Activated naive CD4-positive, alpha-beta T cell treated with anti-CD3 and anti-CD28 coated beads, Interleukin-2, amount 10 ng/mL, durations not matched to agents 7 days and 5 days (primary cell): ENCODE data around the gene TSPAN5.

Experiments used
- CTCF ChIA-PET: fragments of 350-600 bp; sonication (Branson Sonifier 250); formaldehyde crosslinking; loops from one replicate; lab custom pipeline; 2021; ENCODE audit warnings: antibody characterized with exemption; lab: Charles Lee
- DNase-seq: peaks from one replicate; pipeline ENCODE4 v3.0.0-alpha.2; 2020
- H3K27ac Mint-ChIP-seq: one replicate; pipeline ENCODE4 v1.8.0; 2021; ENCODE audit warnings: mild to moderate bottlenecking, moderate library complexity, mixed read lengths
- H3K27me3 Mint-ChIP-seq: one replicate; pipeline ENCODE4 v1.8.0; 2021; ENCODE audit warnings: mild to moderate bottlenecking, mixed read lengths
- H3K36me3 Mint-ChIP-seq: one replicate; pipeline ENCODE4 v1.8.0; 2021; ENCODE audit warnings: mixed read lengths
- H3K4me1 Mint-ChIP-seq: one replicate; pipeline ENCODE4 v1.8.0; 2021; ENCODE audit warnings: mixed read lengths
- H3K4me3 Mint-ChIP-seq: one replicate; pipeline ENCODE4 v1.8.0; 2021; ENCODE audit warnings: mild to moderate bottlenecking, moderate library complexity, mixed read lengths
- H3K9me3 Mint-ChIP-seq: one replicate; pipeline ENCODE4 v1.8.0; 2021; ENCODE audit warnings: mixed read lengths

The TSPAN5 gene

DNA sequence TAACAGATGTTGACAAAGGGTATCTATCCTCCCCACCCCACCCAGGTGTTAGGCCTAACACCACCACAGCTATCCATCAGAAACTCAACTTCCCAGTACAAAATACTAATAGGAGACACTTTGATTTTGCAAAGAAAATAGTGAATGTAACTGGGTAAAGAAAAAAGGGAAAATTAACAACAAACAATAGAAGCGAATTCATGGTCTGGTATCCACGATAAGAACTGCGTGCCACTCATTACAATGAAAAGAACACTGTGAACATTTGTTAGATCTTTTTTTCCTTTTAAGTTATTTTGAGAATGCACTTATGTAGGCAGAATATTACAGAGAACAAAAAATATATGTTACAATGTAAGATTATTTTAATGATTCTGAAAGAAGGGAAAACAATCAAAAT, 12.0 kb downstream of the TSPAN5 start:
- H3K27ac Mint-ChIP-seq: no peak overlapping the region

DNA sequence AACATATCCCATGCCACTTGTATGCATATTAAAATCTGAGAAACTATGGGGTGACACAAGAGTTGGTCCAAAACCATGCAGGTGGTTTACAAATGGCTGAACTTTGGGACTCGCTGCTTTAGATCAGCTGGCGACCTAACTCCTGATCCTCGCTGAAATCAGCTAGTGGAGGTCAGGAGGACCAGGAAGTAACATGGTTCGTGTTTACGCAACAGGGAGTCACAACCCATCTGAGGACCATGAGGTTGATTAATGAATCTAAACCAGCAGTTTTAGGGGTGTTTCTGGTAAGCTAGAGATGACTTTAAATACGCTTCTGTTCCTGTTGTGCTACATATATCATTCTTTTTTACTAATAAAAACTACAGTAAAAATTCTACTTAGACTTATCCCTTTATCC, 12.9 kb downstream of the TSPAN5 start:
- CTCF ChIA-PET: interaction anchor here (1.0 to 1.2 kb wide), 2 partner anchors 10 to 12 kb away, joined by 3 to 4 read pairs; partner anchors contain the start of gene TSPAN5
- Mint-ChIP-seq H3K9me3 (peaks cover 5% of the 10 kb centered on the region), H3K36me3 (peaks cover 10% of the 10 kb centered on the region), H3K27me3 (no peaks in the 10 kb centered on the region), H3K4me1 (peaks cover 20% of the 10 kb centered on the region), H3K4me3 (no peak overlapping the region), H3K27ac (no peak overlapping the region)
- no peak for DNase-seq

More for the DNA sequence above, 12.0 kb downstream of the TSPAN5 start:
- Mint-ChIP-seq H3K4me1 (peaks cover 20% of the 10 kb centered on the region), H3K27me3 (no peaks in the 10 kb centered on the region), H3K36me3 (peaks cover 16% of the 10 kb centered on the region), H3K4me3 (no peak overlapping the region), H3K9me3 (peaks cover 12% of the 10 kb centered on the region)
- DNase-seq: no peak
- CTCF ChIA-PET: interaction anchor here (1.2 kb wide), 1 partner anchor 11 kb away, joined by 3 read pairs; the partner anchor contains the start of gene TSPAN5

DNA sequence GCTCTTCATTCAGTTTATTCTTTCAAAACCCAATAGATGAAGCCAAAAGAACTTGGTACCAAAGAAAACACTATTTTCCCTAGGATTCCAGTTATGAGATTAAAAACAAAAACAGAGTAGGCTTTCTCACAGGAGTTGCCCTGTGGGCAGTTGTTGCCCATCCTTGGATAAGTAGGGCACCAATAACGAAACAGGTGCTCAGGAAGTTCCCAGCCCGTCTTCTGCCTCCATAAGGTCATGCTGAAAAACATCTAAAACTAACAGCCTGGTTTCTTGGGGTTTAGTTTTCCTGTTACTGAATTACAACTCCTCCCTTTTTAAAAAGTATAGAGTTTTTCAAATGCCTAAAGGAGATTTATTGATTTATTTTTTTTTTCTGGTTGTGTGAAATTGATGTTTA, 14.7 kb downstream of the TSPAN5 start:
- H3K27ac Mint-ChIP-seq: no peak overlapping the region
- no peak overlapping the region for H3K4me3 Mint-ChIP-seq
- no peaks in the 10 kb centered on the region for H3K27me3 Mint-ChIP-seq
- CTCF ChIA-PET: no interaction called here
- peaks cover 4% of the 10 kb centered on the region for H3K36me3 Mint-ChIP-seq
- peaks cover 35% of the 10 kb centered on the region for H3K4me1 Mint-ChIP-seq
- H3K9me3 Mint-ChIP-seq: no peaks in the 10 kb centered on the region
- DNase-seq: no peak

DNA sequence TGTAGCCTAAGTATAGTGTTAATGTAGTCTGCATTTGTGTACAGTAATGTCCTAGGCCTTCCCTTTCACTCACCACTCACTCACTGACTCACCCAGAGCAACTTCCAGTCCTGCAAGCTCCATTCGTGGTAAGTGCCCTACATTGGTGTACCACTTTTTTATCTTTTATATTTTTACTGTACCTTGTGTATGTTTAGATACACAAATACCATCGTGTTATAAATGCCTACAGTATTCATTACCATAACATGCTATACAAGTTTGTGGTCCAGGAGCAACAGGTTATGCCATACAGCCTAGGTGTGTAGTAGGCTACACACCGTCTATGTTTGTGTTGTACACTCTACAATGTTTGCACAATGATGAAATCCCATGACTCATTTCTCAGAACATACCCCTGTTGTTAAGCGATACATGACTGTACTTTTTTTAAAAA, 15.4 kb downstream of the TSPAN5 start:
- no peak for DNase-seq
- Mint-ChIP-seq H3K27me3 (no peaks in the 10 kb centered on the region), H3K27ac (no peak overlapping the region), H3K4me3 (no peak overlapping the region), H3K4me1 (peaks cover 40% of the 10 kb centered on the region), H3K9me3 (no peaks in the 10 kb centered on the region), H3K36me3 (peaks cover 4% of the 10 kb centered on the region)
- CTCF ChIA-PET: no interaction called here

DNA sequence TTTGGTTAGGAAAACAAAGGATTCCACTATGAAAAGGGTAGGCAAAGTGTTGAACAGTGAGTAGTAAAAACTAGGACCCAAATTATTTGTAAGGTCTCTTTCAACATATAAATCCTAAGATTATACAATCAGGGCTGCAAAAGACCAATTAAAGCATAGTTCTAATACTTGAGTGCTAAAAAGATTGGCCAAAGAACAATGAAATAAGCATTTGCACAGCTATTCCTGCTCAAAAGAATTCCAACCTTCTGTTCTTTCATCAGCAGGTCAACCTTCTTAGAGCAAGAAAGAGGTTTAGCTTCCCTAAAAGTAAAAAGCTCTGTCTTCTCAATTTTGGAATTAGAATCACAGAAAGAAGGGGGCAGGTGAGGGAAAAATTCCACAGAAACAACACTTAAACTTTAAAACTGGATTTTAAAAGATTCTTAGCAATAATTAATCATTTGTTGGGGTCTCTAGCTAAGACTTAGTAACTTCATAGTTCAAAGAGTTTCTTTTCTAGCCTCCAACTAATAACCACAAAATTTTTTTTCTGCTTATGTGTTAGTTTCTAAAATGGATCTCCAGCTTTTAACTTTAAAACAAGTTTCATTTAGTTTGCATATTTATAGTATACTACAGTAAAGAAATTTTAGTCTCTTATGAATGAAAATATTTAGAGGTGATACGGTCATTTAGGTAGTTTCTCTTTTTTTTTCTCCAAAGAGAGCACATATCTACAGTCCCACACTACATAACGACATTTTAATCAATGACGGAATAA, 16.3 kb downstream of the TSPAN5 start:
- H3K36me3 Mint-ChIP-seq: peaks cover 4% of the 10 kb centered on the region
- H3K27ac Mint-ChIP-seq: no peak overlapping the region
- no peak overlapping the region for H3K4me3 Mint-ChIP-seq
- no peaks in the 10 kb centered on the region for H3K27me3 Mint-ChIP-seq
- DNase-seq: no peak
- peaks cover 41% of the 10 kb centered on the region for H3K4me1 Mint-ChIP-seq
- H3K9me3 Mint-ChIP-seq: no peaks in the 10 kb centered on the region
- CTCF ChIA-PET: interaction anchor here (0.7 kb wide), 1 partner anchor 20 kb away, joined by 4 read pairs; no protein-coding TSS in a partner anchor

DNA sequence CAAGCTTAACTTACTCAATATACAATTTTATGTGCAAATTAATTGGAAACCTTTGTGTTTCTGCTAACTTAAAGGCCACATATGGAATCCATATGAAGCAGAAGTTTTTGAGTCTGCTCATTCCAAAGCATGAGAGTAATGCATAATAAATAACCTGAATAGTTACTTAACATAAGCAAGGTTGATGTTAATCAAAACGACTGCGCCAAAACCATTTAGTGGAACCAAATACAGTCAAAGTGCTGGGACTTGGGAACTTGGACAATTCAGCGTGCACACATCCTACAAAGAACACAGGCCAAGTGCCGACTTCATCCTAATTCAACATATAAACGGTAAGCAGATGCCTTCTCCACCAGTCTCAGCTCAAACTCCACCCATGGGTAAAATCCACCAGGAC, 17.0 kb downstream of the TSPAN5 start:
- DNase-seq: no peak
- Mint-ChIP-seq H3K36me3 (peaks cover 4% of the 10 kb centered on the region), H3K27me3 (no peaks in the 10 kb centered on the region), H3K9me3 (no peaks in the 10 kb centered on the region), H3K4me1 (peaks cover 41% of the 10 kb centered on the region), H3K27ac (no peak overlapping the region), H3K4me3 (no peak overlapping the region)
- CTCF ChIA-PET: interaction anchor here (1.2 to 2.4 kb wide), 2 partner anchors 14 to 174 kb away, joined by 3 to 8 read pairs; no protein-coding TSS in a partner anchor

DNA sequence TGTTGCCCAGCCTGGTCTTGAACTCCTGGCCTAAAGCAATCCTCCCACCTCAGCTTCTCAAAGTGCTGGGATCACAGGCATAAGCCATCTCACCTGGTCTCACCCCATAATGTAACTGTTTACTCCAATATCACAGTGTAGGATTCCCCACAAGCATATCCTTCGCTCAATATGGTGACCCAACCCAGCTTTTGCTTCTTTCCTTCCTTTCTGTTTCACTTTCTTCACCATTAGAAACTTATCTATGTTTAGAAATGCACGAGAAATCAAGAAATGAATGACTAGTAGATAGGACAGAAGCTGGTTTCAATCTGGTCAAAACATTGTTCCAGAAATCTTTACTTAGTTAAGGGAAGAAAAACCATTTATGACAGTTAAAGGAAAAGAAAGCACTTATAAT, 18.9 kb downstream of the TSPAN5 start:
- Mint-ChIP-seq H3K9me3 (no peaks in the 10 kb centered on the region), H3K27me3 (no peaks in the 10 kb centered on the region), H3K36me3 (peaks cover 4% of the 10 kb centered on the region), H3K4me3 (peak overlapping the region; percentile 63), H3K27ac (peak overlapping the region; percentile 86), H3K4me1 (peaks cover 35% of the 10 kb centered on the region)
- CTCF ChIA-PET: interaction anchor here (0.8 to 2.4 kb wide), 4 partner anchors 30 to 355 kb away, joined by 3 to 8 read pairs (median 3); no protein-coding TSS in a partner anchor
- peak; percentile 25 for DNase-seq

DNA sequence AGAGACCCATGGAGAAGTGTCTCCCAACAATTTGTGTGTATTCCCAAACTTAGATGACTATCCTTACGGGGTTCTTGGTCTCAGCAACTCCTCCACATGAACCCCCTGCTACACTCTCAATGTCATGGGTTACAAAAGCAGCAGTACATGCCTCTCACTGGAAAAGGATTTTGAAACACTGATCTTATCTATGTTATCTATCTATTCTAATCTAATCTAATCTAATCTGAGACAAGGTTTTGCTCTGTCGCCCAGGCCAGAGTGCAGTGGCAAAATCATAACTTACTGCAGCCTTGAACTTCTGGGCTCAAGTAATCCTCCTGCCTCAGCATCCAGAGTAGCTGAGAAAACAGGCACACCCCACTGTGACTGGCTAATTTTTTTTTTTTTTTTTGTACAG, 19.3 kb downstream of the TSPAN5 start:
- H3K4me1 Mint-ChIP-seq: peaks cover 33% of the 10 kb centered on the region

DNA sequence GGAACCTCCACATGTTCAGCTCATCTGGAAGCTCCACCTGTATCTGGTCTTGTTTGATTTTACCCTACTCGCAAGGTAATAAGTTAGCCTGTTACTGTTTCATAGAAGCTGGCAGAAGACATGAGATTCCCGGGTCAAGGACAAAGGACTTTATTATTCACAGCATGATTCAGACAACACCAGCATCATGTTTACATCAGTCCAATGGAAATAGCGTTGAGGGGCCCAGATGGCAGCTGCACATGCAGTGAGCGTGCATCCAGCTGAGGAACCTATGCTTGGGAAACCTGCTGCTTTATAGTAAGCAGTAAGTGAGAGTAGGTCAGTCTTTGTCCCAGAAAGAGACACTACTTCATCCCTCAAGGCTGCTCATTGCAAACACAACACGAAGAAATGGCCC, 19.8 kb downstream of the TSPAN5 start:
- Mint-ChIP-seq H3K4me3 (no peak overlapping the region), H3K4me1 (peaks cover 29% of the 10 kb centered on the region)
- CTCF ChIA-PET: interaction anchor here (0.8 to 1.3 kb wide), 2 partner anchors 38 to 356 kb away, joined by 3 read pairs; no protein-coding TSS in a partner anchor

More for the DNA sequence above, 19.3 kb downstream of the TSPAN5 start:
- CTCF ChIA-PET: interaction anchor here (0.8 to 2.4 kb wide), 4 partner anchors 30 to 355 kb away, joined by 3 to 8 read pairs (median 3); no protein-coding TSS in a partner anchor
- Mint-ChIP-seq H3K9me3 (no peaks in the 10 kb centered on the region), H3K27ac (peak overlapping the region; percentile 86), H3K27me3 (no peaks in the 10 kb centered on the region), H3K4me3 (peak overlapping the region; percentile 63), H3K36me3 (peaks cover 4% of the 10 kb centered on the region)
- DNase-seq: no peak

DNA sequence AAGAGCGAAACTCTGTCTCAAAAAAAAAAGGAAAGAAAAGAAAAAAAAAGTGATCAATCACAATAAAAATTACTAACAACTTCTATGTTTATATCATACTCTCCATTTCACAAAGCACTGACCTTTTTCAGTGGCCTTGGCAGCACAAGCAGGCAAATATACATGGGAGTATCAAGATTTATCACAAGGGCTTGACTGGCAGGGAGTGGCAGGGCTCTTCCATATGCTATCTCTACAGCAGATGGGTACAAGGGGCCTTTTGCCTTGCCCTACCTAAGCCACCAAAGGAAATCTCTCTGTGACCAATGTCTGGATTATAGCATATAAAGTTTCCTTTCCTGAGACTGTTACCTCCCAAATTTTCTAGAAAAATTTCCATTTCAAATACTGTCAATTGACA, 24.4 kb downstream of the TSPAN5 start:
- H3K9me3 Mint-ChIP-seq: peaks cover 3% of the 10 kb centered on the region
- CTCF ChIA-PET: no interaction called here
- H3K4me3 Mint-ChIP-seq: no peak overlapping the region
- no peaks in the 10 kb centered on the region for H3K27me3 Mint-ChIP-seq
- peaks cover 7% of the 10 kb centered on the region for H3K36me3 Mint-ChIP-seq
- no peak for DNase-seq
- H3K27ac Mint-ChIP-seq: no peak overlapping the region
- peaks cover 9% of the 10 kb centered on the region for H3K4me1 Mint-ChIP-seq

More for the DNA sequence above, 19.8 kb downstream of the TSPAN5 start:
- DNase-seq: no peak
- H3K36me3 Mint-ChIP-seq: peaks cover 4% of the 10 kb centered on the region
- H3K27ac Mint-ChIP-seq: peak overlapping the region; percentile 86
- H3K9me3 Mint-ChIP-seq: peaks cover under 1% of the 10 kb centered on the region
- no peaks in the 10 kb centered on the region for H3K27me3 Mint-ChIP-seq

DNA sequence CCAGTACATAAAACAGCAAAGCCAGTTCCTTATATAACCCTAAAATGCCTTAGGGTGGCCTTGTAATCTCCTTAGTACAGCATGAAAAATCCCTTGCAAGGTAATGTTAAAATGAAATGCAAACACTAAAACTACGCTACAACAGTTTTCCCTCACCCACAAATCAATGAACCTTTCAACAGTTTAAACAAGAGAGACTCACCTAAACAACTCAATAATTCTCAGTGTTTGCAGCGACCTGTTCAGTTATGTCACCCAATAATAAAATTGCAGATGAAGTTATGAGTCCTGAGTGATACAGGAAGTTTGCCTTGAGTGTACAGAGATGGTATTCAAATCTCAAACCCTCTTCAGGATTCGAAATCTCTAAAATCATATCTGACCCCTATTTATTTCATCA, 25.3 kb downstream of the TSPAN5 start:
- no peaks in the 10 kb centered on the region for H3K27me3 Mint-ChIP-seq
- no peak for DNase-seq
- H3K4me1 Mint-ChIP-seq: peaks cover 2% of the 10 kb centered on the region
- H3K27ac Mint-ChIP-seq: no peak overlapping the region
- peaks cover 7% of the 10 kb centered on the region for H3K36me3 Mint-ChIP-seq
- H3K4me3 Mint-ChIP-seq: no peak overlapping the region
- peaks cover 3% of the 10 kb centered on the region for H3K9me3 Mint-ChIP-seq
- CTCF ChIA-PET: no interaction called here

DNA sequence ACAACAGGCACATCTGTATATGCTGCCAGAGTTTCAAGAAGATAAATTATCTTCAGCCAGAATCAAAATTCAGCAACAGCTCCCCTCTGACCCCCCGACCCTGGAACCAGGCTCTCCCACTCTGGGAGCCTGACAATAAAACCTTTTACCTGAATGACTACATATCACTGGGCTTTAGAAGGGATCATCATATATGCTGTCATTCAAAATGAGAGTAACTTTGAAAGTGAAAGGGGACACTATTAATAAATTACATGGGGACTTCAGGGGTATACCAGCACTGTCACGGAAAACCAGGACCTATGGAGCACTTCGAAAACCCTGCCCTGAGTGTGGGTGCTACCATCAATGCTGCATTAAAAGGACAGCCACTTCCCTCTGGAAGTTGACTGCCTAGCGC, 26.2 kb downstream of the TSPAN5 start:
- Mint-ChIP-seq H3K36me3 (peaks cover 9% of the 10 kb centered on the region), H3K9me3 (peaks cover 3% of the 10 kb centered on the region), H3K4me3 (no peak overlapping the region), H3K4me1 (no peaks in the 10 kb centered on the region), H3K27ac (no peak overlapping the region), H3K27me3 (no peaks in the 10 kb centered on the region)
- no peak for DNase-seq
- CTCF ChIA-PET: no interaction called here

DNA sequence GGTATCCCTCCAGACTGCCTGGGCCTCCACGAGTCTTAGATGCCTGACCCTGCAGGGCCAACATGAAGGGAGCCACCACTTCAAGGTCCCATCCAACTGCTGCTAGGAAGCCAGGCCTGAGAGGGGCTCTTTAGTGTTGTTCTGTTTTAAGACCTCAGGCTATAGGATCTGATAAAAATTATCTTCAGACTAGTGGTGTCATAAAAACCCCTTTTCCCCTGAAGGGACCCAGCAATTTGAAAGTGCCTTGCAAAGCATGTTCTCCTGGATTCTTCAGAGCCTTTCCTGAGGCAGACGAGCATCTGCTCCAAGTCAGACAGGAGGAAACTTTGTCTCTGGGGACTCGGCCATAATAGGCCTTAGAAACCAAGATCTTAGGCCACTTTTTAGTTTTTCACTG, 26.9 kb downstream of the TSPAN5 start:
- Mint-ChIP-seq H3K4me1 (peaks cover 3% of the 10 kb centered on the region), H3K9me3 (peaks cover 3% of the 10 kb centered on the region), H3K4me3 (no peak overlapping the region), H3K27ac (no peak overlapping the region), H3K27me3 (no peaks in the 10 kb centered on the region), H3K36me3 (peaks cover 9% of the 10 kb centered on the region)
- CTCF ChIA-PET: no interaction called here
- no peak for DNase-seq

DNA sequence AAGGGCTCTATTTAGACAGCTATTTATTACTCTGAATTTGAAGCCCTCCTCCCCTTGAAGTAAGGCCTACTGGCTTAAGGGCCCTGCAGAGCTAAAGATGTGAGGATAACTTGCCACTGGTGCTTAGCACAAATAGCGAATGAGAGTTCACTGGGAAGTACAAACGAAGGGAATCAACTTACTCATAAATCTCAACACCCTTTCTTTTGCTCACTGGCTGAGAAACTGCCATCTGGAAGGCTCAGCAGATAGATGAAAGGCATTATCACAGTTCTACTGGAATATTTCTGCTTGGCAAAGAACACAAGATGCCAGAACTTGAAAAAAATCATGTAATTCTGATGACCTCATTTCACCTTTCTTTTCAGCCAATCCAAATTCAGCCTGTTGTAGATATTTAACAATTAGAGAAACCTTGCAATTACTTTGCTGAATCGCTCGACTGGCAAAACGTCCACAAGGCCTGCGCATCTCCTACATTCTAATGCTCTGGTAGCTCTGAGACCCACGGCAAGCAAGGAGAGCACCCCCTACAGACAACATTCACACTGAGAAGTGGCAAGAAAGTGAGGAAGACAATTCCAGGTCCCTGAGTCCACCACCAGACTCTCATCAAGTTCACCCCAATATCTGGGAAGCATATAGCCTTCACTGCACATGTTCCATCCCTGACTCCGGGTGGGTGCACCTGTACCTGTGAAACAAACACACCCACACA, 27.5 kb downstream of the TSPAN5 start:
- Mint-ChIP-seq H3K27ac (no peak overlapping the region), H3K27me3 (no peaks in the 10 kb centered on the region), H3K4me1 (peaks cover 9% of the 10 kb centered on the region), H3K9me3 (peaks cover 3% of the 10 kb centered on the region), H3K4me3 (no peak overlapping the region), H3K36me3 (peaks cover 9% of the 10 kb centered on the region)
- CTCF ChIA-PET: no interaction called here
- DNase-seq: no peak
